H9 (cell line): ENCODE measurements around the gene MAPKAPK3. TPM values are rescaled to one million over a fixed set of nuclear protein-coding genes. Genes with fewer than 3 reads are reported as not detected.
A peak's percentile ranks its signal among the peaks of the same experiment; 100 is the strongest.

Source experiments
- DNase-seq: peaks from one replicate; pipeline ENCODE4 v3.0.0-alpha.2; 2017
- H2AFZ ChIP-seq: one replicate; pipeline ENCODE4 v1.6.1; 2013; ENCODE audit warnings: mild to moderate bottlenecking, low read length, control low read depth, moderate library complexity
- H2AK5ac ChIP-seq: 2 replicates; pipeline ENCODE4 v1.6.1; 2013; ENCODE audit warnings: low read length, control low read depth, mixed read lengths; ENCODE audit not compliant: insufficient read length
- H2BK120ac ChIP-seq: one replicate; pipeline ENCODE4 v1.6.1; 2013; ENCODE audit warnings: low read depth, mild to moderate bottlenecking, low read length, control low read depth, inconsistent platforms; ENCODE audit not compliant: poor library complexity, severe bottlenecking
- H2BK12ac ChIP-seq: 2 replicates; pipeline ENCODE4 v1.6.1; 2013; ENCODE audit warnings: low read length, control low read depth, mixed read lengths, low read depth; ENCODE audit not compliant: insufficient read length
- H2BK15ac ChIP-seq: 2 replicates; pipeline ENCODE4 v1.6.1; 2013; ENCODE audit warnings: low read depth, low read length, control low read depth
- H2BK20ac ChIP-seq: one replicate; pipeline ENCODE4 v1.6.1; 2013; ENCODE audit warnings: low read depth, mild to moderate bottlenecking, low read length, control low read depth, inconsistent platforms; ENCODE audit not compliant: poor library complexity, severe bottlenecking
- H2BK5ac ChIP-seq: 2 replicates; pipeline ENCODE4 v1.6.1; 2013; ENCODE audit warnings: low read length, control low read depth, mixed read lengths; ENCODE audit not compliant: insufficient read length
- H3K14ac ChIP-seq: 2 replicates; pipeline ENCODE4 v1.6.1; 2013; ENCODE audit warnings: low read length, control low read depth; ENCODE audit not compliant: insufficient read depth
- H3K18ac ChIP-seq: 2 replicates; pipeline ENCODE4 v1.6.1; 2013; ENCODE audit warnings: low read depth, mild to moderate bottlenecking, mixed read lengths, low read length, control low read depth; ENCODE audit not compliant: insufficient read length
- H3K23ac ChIP-seq: 2 replicates; pipeline ENCODE4 v1.6.1; 2013; ENCODE audit warnings: low read length, control low read depth, mixed read lengths, low read depth; ENCODE audit not compliant: insufficient read length
- H3K23me2 ChIP-seq: 2 replicates; pipeline ENCODE4 v1.6.1; 2013; ENCODE audit warnings: low read depth, mild to moderate bottlenecking, mixed read lengths, low read length, control low read depth; ENCODE audit not compliant: insufficient read length, poor library complexity, severe bottlenecking
- H3K27ac ChIP-seq: 2 replicates; pipeline ENCODE4 v1.5.1; 2013; ENCODE audit warnings: low read length, control low read depth, mixed read lengths, low read depth; ENCODE audit not compliant: insufficient read length
- H3K27me3 ChIP-seq: 2 replicates; pipeline ENCODE4 v1.6.1; 2013; ENCODE audit warnings: low read length, control low read depth, inconsistent platforms; ENCODE audit not compliant: insufficient read depth
- H3K4ac ChIP-seq: 2 replicates; pipeline ENCODE4 v1.6.1; 2013; ENCODE audit warnings: low read depth, mild to moderate bottlenecking, control low read depth, inconsistent platforms, low read length, moderate library complexity
- H3K4me1 ChIP-seq: 2 replicates; pipeline ENCODE4 v1.6.1; 2013; ENCODE audit warnings: low read length, control low read depth, inconsistent platforms; ENCODE audit not compliant: insufficient read depth
- H3K4me2 ChIP-seq: 2 replicates; pipeline ENCODE4 v1.6.1; 2013; ENCODE audit warnings: low read length, control low read depth, mixed read lengths; ENCODE audit not compliant: insufficient read length, insufficient read depth
- H3K56ac ChIP-seq: 2 replicates; pipeline ENCODE4 v1.6.1; 2013; ENCODE audit warnings: low read depth, mild to moderate bottlenecking, mixed read lengths, low read length, control low read depth; ENCODE audit not compliant: insufficient read length
- H3K79me1 ChIP-seq: 2 replicates; pipeline ENCODE4 v1.6.1; 2013; ENCODE audit warnings: low read depth, mild to moderate bottlenecking, moderate library complexity, low read length, control low read depth, inconsistent platforms; ENCODE audit not compliant: insufficient read depth, poor library complexity, severe bottlenecking
- H3K79me2 ChIP-seq: 2 replicates; pipeline ENCODE4 v1.6.1; 2013; ENCODE audit warnings: low read length, control low read depth, inconsistent platforms; ENCODE audit not compliant: insufficient read depth
- H3K9ac ChIP-seq: 2 replicates; pipeline ENCODE4 v1.6.1; 2013; ENCODE audit warnings: low read length, control low read depth, mixed read lengths; ENCODE audit not compliant: insufficient read length; ENCODE audit errors: extremely low read depth
- H3K9me3 ChIP-seq: one replicate; pipeline ENCODE4 v1.6.1; 2013; ENCODE audit warnings: low read depth, low read length, inconsistent platforms; ENCODE audit not compliant: control insufficient read depth
- H3T11ph ChIP-seq: one replicate; pipeline ENCODE4 v1.6.1; 2013; ENCODE audit warnings: mild to moderate bottlenecking, low read length, control low read depth, inconsistent platforms
- H4K20me1 ChIP-seq: one replicate; pipeline ENCODE4 v1.6.1; 2013; ENCODE audit not compliant: control insufficient read depth, insufficient read length, insufficient read depth
- H4K5ac ChIP-seq: 2 replicates; pipeline ENCODE4 v1.6.1; 2013; ENCODE audit warnings: low read depth, mild to moderate bottlenecking, mixed read lengths, low read length, control low read depth; ENCODE audit not compliant: insufficient read length
- H4K8ac ChIP-seq: replicated peaks from 2 replicates; pipeline ENCODE4 v1.6.1; 2013; ENCODE audit warnings: low read length, control low read depth, mixed read lengths, low read depth; ENCODE audit not compliant: insufficient read length
- H4K91ac ChIP-seq: 2 replicates; pipeline ENCODE4 v1.6.1; 2013; ENCODE audit warnings: low read depth, mild to moderate bottlenecking, moderate library complexity, mixed read lengths, low read length, control low read depth; ENCODE audit not compliant: insufficient read length
- H3K27ac Mint-ChIP-seq, 3 experiments: 2 replicates in 2 of 3; 3 replicates in 1 of 3; pipeline ENCODE4 v1.8.0; 2020 to 2021; ENCODE audit warnings: mixed read lengths in 3 of 3, mild to moderate bottlenecking in 1 of 3, moderate library complexity in 1 of 3
- H3K27me3 Mint-ChIP-seq: 2 replicates; pipeline ENCODE4 v1.8.0; 2021; ENCODE audit warnings: low read depth, mild to moderate bottlenecking, moderate library complexity, mixed read lengths
- H3K36me3 Mint-ChIP-seq, 3 experiments: 2 replicates in 2 of 3; 3 replicates in 1 of 3; pipeline ENCODE4 v1.8.0; 2020 to 2021; ENCODE audit warnings: low read depth in 3 of 3, mixed read lengths in 3 of 3; ENCODE audit not compliant: insufficient read depth in 1 of 3
- H3K4me1 Mint-ChIP-seq, 2 experiments: 2 replicates each; pipeline ENCODE4 v1.8.0; 2020; ENCODE audit warnings: mixed read lengths in 2 of 2
- H3K4me3 Mint-ChIP-seq, 2 experiments: 2 replicates in 1 of 2; 3 replicates in 1 of 2; pipeline ENCODE4 v1.8.0; 2020 to 2021; ENCODE audit warnings: mild to moderate bottlenecking in 2 of 2, mixed read lengths in 2 of 2, moderate library complexity in 1 of 2
- H3K9me3 Mint-ChIP-seq, 2 experiments: 2 replicates in 1 of 2; 3 replicates in 1 of 2; pipeline ENCODE4 v1.8.0; 2020; ENCODE audit warnings: mild to moderate bottlenecking in 2 of 2, mixed read lengths in 2 of 2, moderate library complexity in 1 of 2
- CTCF ChIP-seq: fragments of 200-600 bp; sonication (generic); conservative IDR thresholded peaks from 3 replicates; pipeline ENCODE4 v1.8.0; 2021; ENCODE audit warnings: antibody characterized with exemption, mild to moderate bottlenecking
- WGBS: extraction: QIAGEN DNeasy Blood & Tissue Kit; methylation state at CpG from one replicate; pipeline ENCODE4 v1.1.7; 2013; ENCODE audit warnings: missing lambda C conversion rate, low lambda C conversion rate, mixed read lengths; ENCODE audit not compliant: insufficient read length; ENCODE audit errors: extremely low coverage; 5-methylcytosine and 5-hydroxymethylcytosine counted together
- total RNA-seq: library from RNA; stranded (reverse); gene quantifications from 2 replicates; pipeline ENCODE4 v1.2.1, GENCODE V29; 2021

MAPKAPK3 gene
- total RNA-seq, 1 experiment from 2014 or later = 57.9 TPM

- no CpG with 5 or more reads among the region's 22 CpGs for WGBS
- H3K27ac ChIP-seq = no peak overlapping the region
- H4K8ac ChIP-seq = no peak overlapping the region
Measured at GRCh38 chr3:50616770-50617095, 218 bp upstream of the MAPKAPK3 start.

More at GRCh38 chr3:50616770-50617095, 218 bp upstream of the MAPKAPK3 start:
- Mint-ChIP-seq H3K4me1 (peaks cover 22% of the 10 kb centered on the region in 2 experiments), H3K36me3 (peaks cover 0 to 10% (median 6%) of the 10 kb centered on the region in 3 experiments; a peak in 4 of 7 replicates), H3K9me3 (no peaks in the 10 kb centered on the region), H3K4me3 (peak overlapping the region; percentile 81 to 82), H3K27ac (peak overlapping the region in 2 of 3 experiments; percentile 40 to 81; a peak in 3 of 7 replicates), H3K27me3 (peaks cover 30% of the 10 kb centered on the region)
- Histone ChIP-seq H4K20me1 (no peaks in the 10 kb centered on the region), H3K23ac (no peak overlapping the region), H3K4ac (no peak overlapping the region), H3K79me1 (no peaks in the 10 kb centered on the region), H2BK5ac (no peak overlapping the region), H2BK20ac (no peak overlapping the region), H3K9me3 (no peaks in the 10 kb centered on the region), H3K23me2 (peaks cover 22% of the 10 kb centered on the region), H3K27me3 (peaks cover 3% of the 10 kb centered on the region; the same call in 1 of the 2 replicates), H3K4me1 (0 out of 2 replicates have a peak, but pooled peaks cover 3% of the 10 kb centered on the region), H3K4me2 (peak overlapping the region; percentile 83), H3K56ac (no peak overlapping the region), H4K91ac (no peak overlapping the region), H3K9ac (no peak overlapping the region), H4K5ac (no peak overlapping the region), H2AK5ac (no peak overlapping the region), H2BK120ac (no peak overlapping the region), H3K79me2 (no peaks in the 10 kb centered on the region), H3K14ac (no peak overlapping the region), H3T11ph (no peak overlapping the region), H2BK12ac (no peak overlapping the region), H3K18ac (no peak overlapping the region), H2BK15ac (no peak overlapping the region), H2AFZ (no peak overlapping the region)
- TF ChIP-seq CTCF = no peak
- DNase-seq = peak; percentile 97
